Suprapubic skin (tissue), 4 donors: Measurements from ENCODE around the gene KRT31. TPM values are rescaled to one million over a fixed set of nuclear protein-coding genes. Genes with fewer than 3 reads are reported as not detected.

Experiments
- DNase-seq, 2 donors: peaks; one replicate each; pipeline ENCODE4 v3.0.0-alpha.2; 2019; ENCODE audit warnings: low spot score in 2 of 2
- H3K27ac ChIP-seq: fragments of 200-600 bp; sonication (generic); one replicate; pipeline ENCODE4 v1.5.1; 2019
- H3K27me3 ChIP-seq: fragments of 200-600 bp; sonication (generic); one replicate; pipeline ENCODE4 v1.5.1; 2019
- H3K36me3 ChIP-seq: fragments of 200-600 bp; sonication (generic); one replicate; pipeline ENCODE4 v1.5.1; 2019
- H3K4me1 ChIP-seq: fragments of 200-600 bp; sonication (generic); one replicate; pipeline ENCODE4 v1.5.1; 2019
- H3K4me3 ChIP-seq: fragments of 200-600 bp; sonication (generic); one replicate; pipeline ENCODE4 v1.5.1; 2019; ENCODE audit warnings: mild to moderate bottlenecking
- H3K9me3 ChIP-seq: fragments of 200-600 bp; sonication (generic); one replicate; pipeline ENCODE4 v1.5.1; 2019
- CTCF ChIP-seq, 2 donors: fragments of 200-600 bp in 1 of 2; fragments of 450-650 bp in 1 of 2; sonication (generic) in 1 of 2; IDR thresholded peaks; one replicate each; pipeline ENCODE4 v1.5.1; 2016 to 2019; ENCODE audit warnings: antibody characterized with exemption in 2 of 2, mild to moderate bottlenecking in 1 of 2, moderate library complexity in 1 of 2
- EP300 ChIP-seq: sonication (generic); formaldehyde crosslinking; IDR thresholded peaks from one replicate; pipeline ENCODE4 v1.6.1; 2017; ENCODE audit warnings: antibody characterized with exemption
- POLR2A ChIP-seq, 2 donors: fragments of 450-650 bp; IDR thresholded peaks; one replicate each; pipeline ENCODE4 v1.6.1; 2017; ENCODE audit warnings: antibody characterized with exemption in 2 of 2, mild to moderate bottlenecking in 2 of 2, moderate library complexity in 2 of 2
- POLR2AphosphoS5 ChIP-seq, 3 donors: sonication (generic); formaldehyde crosslinking; IDR thresholded peaks; one replicate each; pipeline ENCODE4 v1.6.1; 2017; ENCODE audit warnings: antibody characterized with exemption in 3 of 3
- WGBS: methylation state at CpG from one replicate; pipeline ENCODE4 v1.1.5; 2018; 5-methylcytosine and 5-hydroxymethylcytosine counted together
- total RNA-seq, 4 donors: library from RNA; depleted of rRNA; stranded (reverse); fragments of >200 nt; gene quantifications; one replicate each; pipeline ENCODE4 v1.1.0, GENCODE V29; 2016

Gene KRT31
- total RNA-seq, 4 donors from 2014 or later = 38.5 to 618 (median 84.8) TPM

DNA sequence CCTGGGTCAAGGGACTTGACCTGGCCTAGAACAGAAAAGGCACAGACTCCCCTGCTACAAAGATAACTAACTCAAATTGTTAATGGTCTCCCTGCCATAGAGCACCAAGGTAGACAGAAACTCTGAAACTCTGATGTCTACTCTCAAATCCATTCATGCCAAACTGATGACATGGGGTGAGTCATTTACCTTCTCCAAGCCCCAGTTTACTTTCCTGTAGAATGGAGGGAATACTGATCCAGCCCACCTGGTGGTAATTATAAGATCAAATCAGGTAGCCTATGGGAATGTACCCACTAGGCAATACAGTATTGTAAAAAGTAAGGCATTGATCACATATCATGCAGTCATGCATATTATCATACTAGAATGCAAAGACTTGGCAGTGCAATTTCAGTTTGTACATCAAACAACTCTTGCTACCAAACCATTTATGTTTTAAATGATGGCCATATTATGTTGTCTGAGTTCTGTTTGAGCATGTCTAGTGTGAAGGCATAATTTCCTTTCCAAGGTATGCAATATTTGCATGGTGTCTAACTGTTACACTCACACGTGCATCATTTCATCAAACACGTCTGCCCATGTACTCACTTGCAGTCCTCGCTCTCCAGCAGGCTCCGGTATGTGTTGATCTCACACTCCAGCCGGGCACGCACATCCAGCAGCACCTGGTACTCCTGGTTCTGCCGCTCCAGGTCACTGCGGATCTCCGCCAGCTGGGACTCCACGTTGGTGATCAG, 3.0 kb downstream of the KRT31 start:
- Histone ChIP-seq H3K4me1 (peaks cover 7% of the 10 kb centered on the region), H3K4me3 (no peak overlapping the region), H3K27ac (peak overlapping the region; percentile 15), H3K9me3 (no peaks in the 10 kb centered on the region), H3K36me3 (no peaks in the 10 kb centered on the region), H3K27me3 (peaks cover 5% of the 10 kb centered on the region)
- no peak for TF ChIP-seq POLR2A (IDR thresholded peaks at IDR 0.05)
- TF ChIP-seq POLR2AphosphoS5 (IDR thresholded peaks at IDR 0.05) = no peak
- TF ChIP-seq CTCF (IDR thresholded peaks at IDR 0.05) = no peak
- TF ChIP-seq EP300 = no peak
- DNase-seq = no peak
- WGBS = 73% methylated on average over 10 of the region's 10 CpGs

DNA sequence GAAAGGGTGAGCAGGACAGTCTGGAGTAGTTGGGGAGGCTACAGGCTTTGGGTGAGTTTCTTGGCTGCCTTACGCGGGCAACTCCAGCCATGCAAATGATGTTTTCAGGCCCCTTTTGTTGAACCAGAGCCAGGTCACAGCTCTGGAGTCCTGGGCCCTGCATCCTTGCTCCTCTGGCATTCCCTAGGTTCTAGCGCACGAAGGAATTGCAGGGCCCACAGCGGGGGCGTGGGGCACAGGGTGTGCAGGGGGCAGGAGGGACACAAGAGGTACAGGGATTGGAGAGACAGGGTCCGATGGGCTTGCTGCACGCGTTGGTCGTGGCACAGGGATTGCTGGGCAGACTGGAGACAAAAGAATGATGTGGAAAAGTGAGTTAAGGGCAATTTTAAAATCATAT, 3.6 kb downstream of the KRT31 start:
- H3K4me3 ChIP-seq = no peak overlapping the region
- no peaks in the 10 kb centered on the region for H3K36me3 ChIP-seq
- peaks cover 7% of the 10 kb centered on the region for H3K4me1 ChIP-seq
- WGBS = 75% methylated on average over 10 of the region's 10 CpGs
- H3K9me3 ChIP-seq = no peaks in the 10 kb centered on the region
- H3K27me3 ChIP-seq = peaks cover 5% of the 10 kb centered on the region
- TF ChIP-seq CTCF (IDR thresholded peaks at IDR 0.05) (no peak), POLR2AphosphoS5 (IDR thresholded peaks at IDR 0.05) (no peak), POLR2A (IDR thresholded peaks at IDR 0.05) (no peak), EP300 (no peak)
- no peak for DNase-seq
- H3K27ac ChIP-seq = peak overlapping the region; percentile 15

GRCh38 chr17:41393294-41393693, 4.1 kb downstream of the KRT31 start:
- WGBS = 45% methylated on average over 5 of the region's 5 CpGs
- no peak for DNase-seq
- Histone ChIP-seq H3K36me3 (no peaks in the 10 kb centered on the region), H3K9me3 (no peaks in the 10 kb centered on the region), H3K27ac (no peak overlapping the region), H3K27me3 (peaks cover 5% of the 10 kb centered on the region), H3K4me1 (peaks cover 7% of the 10 kb centered on the region), H3K4me3 (no peak overlapping the region)
- TF ChIP-seq EP300 = no peak

- peaks cover 7% of the 10 kb centered on the region for H3K4me1 ChIP-seq
- TF ChIP-seq EP300 = no peak
- TF ChIP-seq CTCF (IDR thresholded peaks at IDR 0.05) = no peak
- WGBS = 97% methylated on average over 1 of the region's 1 CpG
- DNase-seq = no peak
- no peaks in the 10 kb centered on the region for H3K36me3 ChIP-seq
- no peak overlapping the region for H3K4me3 ChIP-seq
- no peak overlapping the region for H3K27ac ChIP-seq
- no peaks in the 10 kb centered on the region for H3K9me3 ChIP-seq
- peaks cover 5% of the 10 kb centered on the region for H3K27me3 ChIP-seq
Measured at GRCh38 chr17:41392278-41392677, 5.1 kb downstream of the KRT31 start.

GRCh38 chr17:41391535-41391934, 5.9 kb downstream of the KRT31 start:
- Histone ChIP-seq H3K27ac (no peak overlapping the region), H3K4me1 (peaks cover 7% of the 10 kb centered on the region), H3K36me3 (no peaks in the 10 kb centered on the region), H3K9me3 (peaks cover 6% of the 10 kb centered on the region), H3K4me3 (no peak overlapping the region), H3K27me3 (peaks cover 5% of the 10 kb centered on the region)
- TF ChIP-seq EP300 = no peak
- TF ChIP-seq POLR2AphosphoS5 (IDR thresholded peaks at IDR 0.05) = no peak
- TF ChIP-seq CTCF (IDR thresholded peaks at IDR 0.05) = no peak
- no peak for TF ChIP-seq POLR2A (IDR thresholded peaks at IDR 0.05)
- 44% methylated on average over 2 of the region's 2 CpGs for WGBS
- no peak for DNase-seq
